GM12875 (cell line): Measurements from ENCODE around the gene PDE1A.

Source experiments
- H3K4me3 ChIP-seq: one replicate; pipeline ENCODE4 v1.5.1; 2011; ENCODE audit warnings: low read depth, low read length, control low read depth
- TF ChIP-seq, protein P1 (sequence below): IDR thresholded peaks from 2 replicates; pipeline ENCODE4 v1.5.1; 2011; ENCODE audit warnings: low read depth, mild to moderate bottlenecking, control low read depth, inconsistent platforms, low read length, moderate library complexity, borderline replicate concordance; ENCODE audit not compliant: insufficient read depth

Gene PDE1A

DNA sequence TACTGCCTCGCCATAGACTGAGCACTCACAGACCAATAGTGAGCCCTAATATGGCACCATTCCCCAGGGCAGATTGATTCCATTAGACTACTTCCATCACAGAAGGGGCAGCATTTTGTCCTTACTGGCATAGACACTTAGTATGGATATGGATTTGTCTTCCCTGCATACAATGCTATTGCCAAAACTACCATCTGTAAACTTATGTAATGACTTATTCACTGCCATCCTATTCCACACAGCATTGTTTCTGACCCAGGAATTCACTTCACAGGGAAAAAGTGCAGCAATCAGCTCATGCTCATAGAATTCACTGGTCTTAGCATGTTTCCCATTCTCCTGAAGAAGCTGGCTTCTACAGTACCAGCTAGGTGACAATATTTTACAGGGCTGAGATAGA is 262.1 kb downstream of the PDE1A start:
- TF ChIP-seq, protein P1, sequence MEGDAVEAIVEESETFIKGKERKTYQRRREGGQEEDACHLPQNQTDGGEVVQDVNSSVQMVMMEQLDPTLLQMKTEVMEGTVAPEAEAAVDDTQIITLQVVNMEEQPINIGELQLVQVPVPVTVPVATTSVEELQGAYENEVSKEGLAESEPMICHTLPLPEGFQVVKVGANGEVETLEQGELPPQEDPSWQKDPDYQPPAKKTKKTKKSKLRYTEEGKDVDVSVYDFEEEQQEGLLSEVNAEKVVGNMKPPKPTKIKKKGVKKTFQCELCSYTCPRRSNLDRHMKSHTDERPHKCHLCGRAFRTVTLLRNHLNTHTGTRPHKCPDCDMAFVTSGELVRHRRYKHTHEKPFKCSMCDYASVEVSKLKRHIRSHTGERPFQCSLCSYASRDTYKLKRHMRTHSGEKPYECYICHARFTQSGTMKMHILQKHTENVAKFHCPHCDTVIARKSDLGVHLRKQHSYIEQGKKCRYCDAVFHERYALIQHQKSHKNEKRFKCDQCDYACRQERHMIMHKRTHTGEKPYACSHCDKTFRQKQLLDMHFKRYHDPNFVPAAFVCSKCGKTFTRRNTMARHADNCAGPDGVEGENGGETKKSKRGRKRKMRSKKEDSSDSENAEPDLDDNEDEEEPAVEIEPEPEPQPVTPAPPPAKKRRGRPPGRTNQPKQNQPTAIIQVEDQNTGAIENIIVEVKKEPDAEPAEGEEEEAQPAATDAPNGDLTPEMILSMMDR: no peak
- H3K4me3 ChIP-seq: no peak overlapping the region

DNA sequence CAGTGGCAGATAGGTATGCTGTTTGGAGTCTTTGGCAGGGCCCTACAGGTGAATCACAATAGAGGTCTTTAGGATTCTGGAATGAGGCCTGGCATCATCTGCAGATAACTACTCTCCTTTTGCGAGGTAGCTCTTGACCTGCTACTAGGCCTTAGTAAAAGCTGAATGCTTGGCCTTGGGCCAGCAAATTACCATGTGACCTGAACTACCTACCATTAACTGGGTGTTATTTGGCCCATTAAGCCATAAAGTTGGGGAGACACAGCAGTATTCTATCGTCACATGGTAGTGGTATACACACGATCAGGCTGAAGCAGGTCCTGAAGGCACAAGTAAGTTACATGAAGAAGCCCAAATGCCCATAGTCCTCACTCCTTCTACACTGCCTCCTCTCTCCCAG is 263.0 kb downstream of the PDE1A start:
- TF ChIP-seq, protein P1: no peak
- H3K4me3 ChIP-seq: no peak overlapping the region

DNA sequence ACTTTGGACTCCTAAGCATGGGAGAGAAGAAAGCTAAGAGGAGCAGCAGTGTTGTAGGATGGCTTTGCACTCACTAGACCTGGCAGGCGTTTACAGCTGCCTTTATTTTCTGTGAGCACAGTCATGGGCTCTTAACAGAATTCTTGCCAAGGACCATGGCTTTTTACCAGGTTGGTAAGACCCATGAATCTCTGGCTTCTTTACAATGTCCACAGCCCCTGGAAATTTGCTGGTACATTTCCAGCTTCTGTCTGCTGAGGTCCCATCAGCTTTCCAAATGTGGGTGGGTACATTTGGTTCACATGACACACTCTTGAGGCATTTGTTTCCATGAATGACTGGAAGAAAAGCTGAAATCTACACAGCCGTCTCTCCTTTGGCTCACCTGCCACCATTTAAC is 278.5 kb downstream of the PDE1A start:
- H3K4me3 ChIP-seq: no peak overlapping the region
- TF ChIP-seq, protein P1: no peak

DNA sequence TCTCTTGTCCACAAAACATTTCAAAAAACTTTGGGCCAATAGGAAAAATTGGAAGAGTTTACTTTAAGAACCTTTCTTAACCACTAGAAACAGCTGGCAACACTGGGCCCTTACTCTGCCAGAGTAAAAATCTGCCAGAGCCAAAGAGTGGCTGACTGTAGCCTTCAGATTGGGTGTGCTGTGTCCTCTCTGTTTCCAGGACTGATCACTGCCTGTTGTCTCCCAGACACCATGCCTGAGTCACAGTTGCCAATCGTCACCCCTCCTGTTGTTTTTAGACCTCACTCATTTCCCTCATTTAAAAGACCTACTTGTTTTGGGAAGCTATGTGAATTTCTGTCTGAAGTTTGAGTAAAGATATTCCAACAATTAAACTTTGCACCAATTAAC is 282.1 kb downstream of the PDE1A start:
- TF ChIP-seq, protein P1: no peak
- no peak overlapping the region for H3K4me3 ChIP-seq

DNA sequence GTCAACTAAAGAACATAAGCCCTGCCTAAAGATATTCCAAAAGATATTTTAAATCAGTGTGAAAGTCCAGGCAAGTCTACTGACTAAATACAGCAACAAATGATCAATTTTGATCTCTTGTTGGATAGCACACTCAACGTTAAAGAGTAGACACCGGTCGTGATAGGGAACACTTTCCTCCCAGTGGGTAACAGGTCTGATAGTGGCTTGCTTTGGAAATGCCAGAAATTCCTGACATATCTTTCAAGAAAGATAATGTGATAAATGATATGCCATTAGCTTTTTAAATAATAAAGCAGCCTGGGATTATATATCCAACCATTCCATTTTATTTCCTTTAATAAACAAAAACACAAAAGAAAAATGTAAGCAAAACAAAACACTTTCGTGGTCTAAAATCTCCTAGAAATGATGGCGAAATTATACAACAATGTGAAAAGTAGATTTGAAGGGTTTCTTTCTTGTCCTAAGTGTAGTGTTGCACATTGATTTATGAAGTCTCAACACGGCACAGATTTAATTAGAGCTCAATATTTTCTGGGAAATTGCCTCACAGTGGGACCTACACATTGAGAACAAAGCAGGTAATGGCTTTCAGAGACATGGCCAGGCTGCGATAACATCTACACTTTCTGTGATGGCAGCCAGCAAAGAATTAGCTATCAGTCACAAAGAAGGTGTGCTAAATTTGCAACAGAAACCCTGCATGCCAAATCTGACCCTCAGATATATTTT is 282.6 kb downstream of the PDE1A start:
- TF ChIP-seq, protein P1: no peak
- H3K4me3 ChIP-seq: no peak overlapping the region

DNA sequence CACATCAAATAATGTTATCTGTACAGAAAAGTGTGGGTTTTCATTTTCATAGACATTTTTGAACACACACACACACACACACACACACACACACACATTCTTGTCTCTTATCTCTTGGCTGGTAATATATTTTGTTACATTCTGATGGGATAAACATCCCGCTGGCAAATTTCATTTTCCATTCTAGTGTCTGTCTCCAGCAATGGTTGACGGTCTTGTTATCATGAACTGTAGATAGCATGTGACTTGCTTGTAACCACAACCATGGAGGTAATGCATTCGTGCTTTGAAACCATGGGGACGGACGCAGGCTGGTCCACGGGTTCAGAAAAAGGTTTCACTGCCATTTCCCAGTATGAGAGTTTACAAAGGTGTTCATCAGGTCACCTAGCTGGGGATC is 284.8 kb downstream of the PDE1A start:
- TF ChIP-seq, protein P1: no peak
- no peak overlapping the region for H3K4me3 ChIP-seq

DNA sequence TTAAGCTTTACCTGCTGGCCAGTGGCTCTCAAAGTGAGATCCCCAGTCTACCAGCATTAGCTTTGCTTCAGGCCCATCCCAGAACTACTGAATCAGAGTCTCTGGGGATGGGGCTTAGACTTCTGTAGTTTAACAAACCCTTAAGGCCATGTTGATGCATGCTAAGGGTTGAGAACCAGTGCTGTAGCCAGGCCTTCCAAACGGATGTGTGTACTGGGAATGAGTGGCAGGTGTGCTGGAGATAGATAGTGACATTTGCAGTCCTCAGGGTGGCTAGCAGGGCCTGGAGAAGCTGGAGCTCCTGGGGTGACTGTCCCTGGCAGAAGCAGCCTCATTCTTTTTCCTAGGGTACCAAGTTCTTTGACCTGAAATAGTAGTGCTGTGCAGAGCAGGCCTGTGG is 292.6 kb downstream of the PDE1A start:
- no peak overlapping the region for H3K4me3 ChIP-seq
- TF ChIP-seq, protein P1: no peak
